HCT116 (cell line): Measurements from ENCODE around the gene SH3BP4. TPM values are rescaled to one million over a fixed set of nuclear protein-coding genes. Genes with fewer than 3 reads are reported as not detected.

Experiments
- ATAC-seq: fragments of 200-7000 bp; cut with Tn5 transposase; 2 replicates; pipeline ENCODE4 v1.9.1; 2020; ENCODE audit warnings: mild to moderate bottlenecking, moderate library complexity
- BruUV-seq: library from RNA; stranded (reverse); fragments of 400-500 nt; replicated peaks from 2 replicates; lab custom pipeline; 2021; lab: Mats Ljungman, UMichigan
- CTCF ChIA-PET: fragments of 300-600 bp; sonication (Branson Sonifier 250); formaldehyde crosslinking; loops from one replicate; lab custom pipeline; 2021; ENCODE audit warnings: antibody characterized with exemption; lab: Charles Lee
- POLR2A ChIA-PET: fragments of 300-600, 350-600 bp; sonication (Branson Sonifier 250); formaldehyde crosslinking; loops from one replicate; lab custom pipeline; 2021; ENCODE audit warnings: antibody characterized with exemption; lab: Charles Lee
- RAD21 ChIA-PET, 2 experiments: fragments of 300-600 bp; sonication (Branson Sonifier 250); formaldehyde crosslinking; loops; one replicate each; lab custom pipeline; 2023; ENCODE audit warnings: low total read pairs in 2 of 2; ENCODE audit not compliant: uncharacterized antibody in 2 of 2, unreplicated experiment in 2 of 2, low non-redundant PET in 1 of 2; lab: Charles Lee
- DNase-seq: peaks from one replicate; pipeline ENCODE4 v3.0.0-alpha.2; 2010; ENCODE audit warnings: low read depth, low spot score
- H2AFZ ChIP-seq: fragments of 200-600 bp; shearing (Covaris generic), sonication (generic); 2 replicates; pipeline ENCODE4 v1.6.1; 2017; ENCODE audit warnings: low read depth, mixed run types, mixed read lengths, antibody characterized with exemption, low read length; ENCODE audit not compliant: poor library complexity, severe bottlenecking
- H3K27ac ChIP-seq: 2 replicates; pipeline ENCODE4 v1.5.1; 2012; ENCODE audit warnings: low read depth, low read length
- H3K27me3 ChIP-seq: fragments of 200-600 bp; sonication (generic); 2 replicates; pipeline ENCODE4 v1.6.1; 2016; ENCODE audit warnings: mixed run types, low read length, mixed read lengths; ENCODE audit not compliant: insufficient read depth
- H3K36me3 ChIP-seq, 2 experiments: fragments of 200-500 bp in 1 of 2; fragments of 200-600 bp in 1 of 2; sonication (Bioruptor generic) in 1 of 2; sonication (generic) in 1 of 2; 2 replicates each; pipeline versions ENCODE4 v1.5.1 to v1.6.1; 2014 to 2016; ENCODE audit warnings: low read length in 2 of 2, inconsistent platforms in 1 of 2, mixed read lengths in 1 of 2, mixed run types in 1 of 2; ENCODE audit not compliant: insufficient read depth in 2 of 2, control insufficient read depth in 1 of 2
- H3K4me1 ChIP-seq, 2 experiments: fragments of 200-600 bp in 1 of 2; sonication (generic) in 1 of 2; 2 replicates each; pipeline versions ENCODE4 v1.5.1 to v1.6.1; 2012 to 2017; ENCODE audit warnings: low read length in 2 of 2, inconsistent platforms in 1 of 2, mild to moderate bottlenecking in 1 of 2, mixed read lengths in 1 of 2, mixed run types in 1 of 2, moderate library complexity in 1 of 2; ENCODE audit not compliant: insufficient read depth in 2 of 2, control insufficient read depth in 1 of 2
- H3K4me2 ChIP-seq: fragments of 200-600 bp; sonication (generic); 2 replicates; pipeline ENCODE4 v1.6.1; 2017; ENCODE audit warnings: mixed run types, low read length, mixed read lengths
- H3K4me3 ChIP-seq, 2 experiments: fragments of 200-600 bp in 1 of 2; sonication (generic) in 1 of 2; replicated peaks in 1 of 2; 2 replicates each; pipeline ENCODE4 v1.5.1; 2011 to 2016; ENCODE audit warnings: low read length in 2 of 2, control low read depth in 1 of 2, low read depth in 1 of 2, mild to moderate bottlenecking in 1 of 2, mixed read lengths in 1 of 2, mixed run types in 1 of 2
- H3K79me2 ChIP-seq: fragments of 200-600 bp; sonication (generic); 2 replicates; pipeline ENCODE4 v1.6.1; 2017; ENCODE audit warnings: mild to moderate bottlenecking, mixed run types, low read length, moderate library complexity, mixed read lengths; ENCODE audit not compliant: insufficient read depth
- H3K9ac ChIP-seq: fragments of 200-600 bp; sonication (generic); 2 replicates; pipeline ENCODE4 v1.6.1; 2016; ENCODE audit warnings: low read length, mixed read lengths
- H3K9me2 ChIP-seq: fragments of 200-600 bp; sonication (generic), shearing (Covaris generic); 2 replicates; pipeline ENCODE4 v1.6.1; 2017; ENCODE audit warnings: mixed run types, mild to moderate bottlenecking, moderate library complexity; ENCODE audit not compliant: insufficient read depth
- H3K9me3 ChIP-seq, 2 experiments: fragments of 200-500 bp in 1 of 2; fragments of 200-600 bp in 1 of 2; sonication (Bioruptor generic) in 1 of 2; sonication (generic) in 1 of 2; 2 replicates each; pipeline ENCODE4 v1.6.1; 2014 to 2017; ENCODE audit warnings: low read length in 2 of 2, mixed read lengths in 2 of 2, inconsistent platforms in 1 of 2, low read depth in 1 of 2, mild to moderate bottlenecking in 1 of 2, mixed run types in 1 of 2, moderate library complexity in 1 of 2; ENCODE audit not compliant: control insufficient read depth in 1 of 2, insufficient read depth in 1 of 2
- H4K20me1 ChIP-seq: fragments of 200-600 bp; sonication (generic), shearing (Covaris generic); 2 replicates; pipeline ENCODE4 v1.6.1; 2017; ENCODE audit warnings: mixed run types, mild to moderate bottlenecking, moderate library complexity; ENCODE audit not compliant: insufficient read depth
- ATF3 ChIP-seq: IDR thresholded peaks from 2 replicates; pipeline ENCODE4 v1.6.1; 2012
- CBX3 ChIP-seq: IDR thresholded peaks from 2 replicates; pipeline ENCODE4 v1.6.1; 2012; ENCODE audit warnings: low read depth
- CEBPB ChIP-seq: IDR thresholded peaks from 2 replicates; pipeline ENCODE4 v1.6.1; 2012; ENCODE audit warnings: low read depth
- CTCF ChIP-seq, 3 experiments: fragments of 200-600 bp in 1 of 3; sonication (generic) in 1 of 3; IDR thresholded peaks in 2 of 3; conservative IDR thresholded peaks in 1 of 3; 2 replicates each; pipeline ENCODE4 v1.5.1; 2012 to 2017; ENCODE audit warnings: low read depth in 2 of 3, low read length in 2 of 3, antibody characterized with exemption in 1 of 3, borderline replicate concordance in 1 of 3, control low read depth in 1 of 3, mild to moderate bottlenecking in 1 of 3, mixed read lengths in 1 of 3, mixed run types in 1 of 3, moderate library complexity in 1 of 3; ENCODE audit not compliant: insufficient read depth in 1 of 3
- EGR1 ChIP-seq: IDR thresholded peaks from 2 replicates; pipeline ENCODE4 v1.6.1; 2012; ENCODE audit warnings: low read depth
- ELF1 ChIP-seq: IDR thresholded peaks from 2 replicates; pipeline ENCODE4 v1.6.1; 2012; ENCODE audit warnings: low read depth, borderline replicate concordance
- EZH2phosphoT487 ChIP-seq: fragments of 200-600 bp; IDR thresholded peaks from 2 replicates; pipeline ENCODE4 v1.6.1; 2018; ENCODE audit warnings: antibody characterized with exemption, borderline replicate concordance
- FOSL1 ChIP-seq: IDR thresholded peaks from 2 replicates; pipeline ENCODE4 v1.6.1; 2012; ENCODE audit warnings: low read depth
- MAX ChIP-seq: IDR thresholded peaks from 2 replicates; pipeline ENCODE4 v1.6.1; 2012
- POLR2A ChIP-seq: IDR thresholded peaks from 2 replicates; pipeline ENCODE4 v1.7.0; 2011; ENCODE audit warnings: borderline replicate concordance; ENCODE audit not compliant: insufficient read depth, insufficient read length; ENCODE audit errors: extremely low read depth
- RAD21 ChIP-seq: IDR thresholded peaks from 2 replicates; pipeline ENCODE4 v1.6.1; 2012; ENCODE audit warnings: low read depth, mild to moderate bottlenecking
- REST ChIP-seq: IDR thresholded peaks from 2 replicates; pipeline ENCODE4 v1.6.1; 2012; ENCODE audit warnings: low read depth
- SIN3A ChIP-seq: IDR thresholded peaks from 2 replicates; pipeline ENCODE4 v1.6.1; 2012; ENCODE audit warnings: low read depth
- SRF ChIP-seq: IDR thresholded peaks from 2 replicates; pipeline ENCODE4 v1.6.1; 2012; ENCODE audit warnings: low read depth
- TCF7L2 ChIP-seq: IDR thresholded peaks from 2 replicates; pipeline ENCODE4 v1.7.0; 2011; ENCODE audit warnings: borderline replicate concordance, inconsistent platforms; ENCODE audit not compliant: insufficient read depth, insufficient read length; ENCODE audit errors: extremely low read depth
- YY1 ChIP-seq: IDR thresholded peaks from 2 replicates; pipeline ENCODE4 v1.6.1; 2011; ENCODE audit warnings: low read length, low read depth, moderate library complexity, mild to moderate bottlenecking; ENCODE audit not compliant: insufficient replicate concordance; ENCODE audit errors: extremely low read depth
- ZBTB33 ChIP-seq: IDR thresholded peaks from 2 replicates; pipeline ENCODE4 v1.6.1; 2011; ENCODE audit warnings: mild to moderate bottlenecking, low read length, moderate library complexity; ENCODE audit not compliant: insufficient replicate concordance; ENCODE audit errors: extremely low read depth
- ZFX ChIP-seq: fragments of 450-650 bp; IDR thresholded peaks from 2 replicates; pipeline ENCODE4 v1.6.1; 2017
- ZNF274 ChIP-seq: fragments of 200-500 bp; sonication (Bioruptor generic); IDR thresholded peaks from 2 replicates; pipeline ENCODE4 v1.6.1; 2014; ENCODE audit warnings: mild to moderate bottlenecking, low read depth, low read length, inconsistent platforms
- intact Hi-C: fragments of 100-400 bp; cut with micrococcal nuclease; formaldehyde crosslinking; loops from 2 replicates; pipeline ENCODE4 v1.10.0; 2022
- total RNA-seq: library from RNA; stranded (reverse); gene quantifications from one replicate; pipeline ENCODE4 v1.2.1, GENCODE V29; 2021; ENCODE audit not compliant: unreplicated experiment

Gene SH3BP4
- total RNA-seq, 1 experiment from 2014 or later, result 32.9 TPM

- ChIA-PET RAD21 (no interaction called here), CTCF (interaction anchor here (1.0 kb wide), 1 partner anchor 9 kb away, joined by 3 read pairs; no protein-coding TSS in a partner anchor), POLR2A (no interaction called here)
- no peak for ATAC-seq
- no peaks in the 10 kb centered on the region for H4K20me1 ChIP-seq
- no peaks in the 10 kb centered on the region for H3K36me3 ChIP-seq
- no peak for DNase-seq
- H2AFZ ChIP-seq, result no peak overlapping the region
- no TSS peak for BruUV-seq
- H3K79me2 ChIP-seq, result no peaks in the 10 kb centered on the region
- no peak overlapping the region for H3K9ac ChIP-seq
- H3K9me2 ChIP-seq, result no peaks in the 10 kb centered on the region
- H3K27me3 ChIP-seq, result no peaks in the 10 kb centered on the region
- no peak overlapping the region for H3K27ac ChIP-seq
- H3K9me3 ChIP-seq, result no peaks in the 10 kb centered on the region
- no peak overlapping the region for H3K4me2 ChIP-seq
- intact Hi-C loops, result no loop called here
- TF ChIP-seq EGR1 (no peak), YY1 (no peak), ATF3 (no peak), ZNF274 (no peak), RAD21 (no peak), ZBTB33 (no peak), FOSL1 (no peak), TCF7L2 (no peak), SRF (no peak), REST (no peak), ZFX (no peak), CBX3 (no peak), EZH2phosphoT487 (no peak), ELF1 (no peak), MAX (no peak), CEBPB (no peak), SIN3A (no peak), CTCF (IDR thresholded peaks at IDR 0.05 in 2 of 3, conservative IDR thresholded peaks at IDR 0.05 in 1 of 3; ENCODE audit: borderline replicate concordance in 1 of 3, insufficient read depth in 1 of 3, low read depth in 2 of 3, low read length in 2 of 3) (no peak), POLR2A (no peak)
- H3K4me3 ChIP-seq, result no peak overlapping the region
- H3K4me1 ChIP-seq, result no peaks in the 10 kb centered on the region; a peak in 1 of 4 replicates
Measured at GRCh38 chr2:235064976-235065375, 113.2 kb downstream of the SH3BP4 start.
